K562 (cell line): Measurements from ENCODE around the gene BMP6. TPM values are rescaled to one million over a fixed set of nuclear protein-coding genes. Genes with fewer than 3 reads are reported as not detected.

Source experiments
- ATAC-seq: fragments of 200-7000 bp; cut with Tn5 transposase; 3 replicates; pipeline ENCODE4 v1.9.1; 2020; ENCODE audit warnings: moderate library complexity
- BruUV-seq: library from RNA; stranded (reverse); fragments of 400-500 nt; replicated peaks from 2 replicates; lab custom pipeline; 2021; lab: Mats Ljungman, UMichigan
- CTCF ChIA-PET: fragments of 300-600 bp; formaldehyde crosslinking; extraction: SDS; loops from one replicate; lab custom pipeline; 2021; ENCODE audit warnings: low intra/inter-chr PET ratio; lab: Yijun Ruan, JAX
- POLR2A ChIA-PET: fragments of 300-600, 350-650 bp; sonication (Branson Sonifier 250); formaldehyde crosslinking; extraction: SDS; loops from one replicate; lab custom pipeline; 2021; ENCODE audit warnings: antibody characterized with exemption, inconsistent platforms; lab: Yijun Ruan, JAX
- DNase-seq, 4 experiments: peaks; one replicate each; pipeline versions ENCODE4 v3.0.0 to v3.0.0-alpha.2; 2011 to 2018; ENCODE audit warnings: low spot score in 3 of 4, mixed read lengths in 3 of 4; ENCODE audit errors: extremely low read depth in 1 of 4
- FAIRE-seq: peaks from 2 replicates; lab custom pipeline; 2011; peaks lifted over from hg19 to GRCh38; lab: Jason Lieb, UNC
- H2AFZ ChIP-seq: 2 replicates; pipeline ENCODE4 v1.6.0; 2011; ENCODE audit warnings: low read depth, low read length, control low read depth, inconsistent platforms
- H3K27ac ChIP-seq: fragments of 200-600 bp; 3 replicates; pipeline ENCODE4 v1.8.0; 2011; ENCODE audit warnings: low read depth, mild to moderate bottlenecking, control low read depth, inconsistent platforms, low read length, moderate library complexity, mixed read lengths; ENCODE audit errors: extremely low read depth
- H3K27me3 ChIP-seq, 2 experiments: fragments of 300-600 bp in 1 of 2; 2 replicates in 1 of 2; 3 replicates in 1 of 2; pipeline versions ENCODE4 v1.6.0 to v1.8.0; 2011; ENCODE audit warnings: inconsistent platforms in 2 of 2, low read length in 2 of 2, mild to moderate bottlenecking in 1 of 2, mixed read lengths in 1 of 2, moderate library complexity in 1 of 2; ENCODE audit not compliant: control insufficient read depth in 2 of 2, insufficient read depth in 2 of 2
- H3K36me3 ChIP-seq: fragments of 300-600 bp; 3 replicates; pipeline ENCODE4 v1.8.0; 2011; ENCODE audit warnings: mild to moderate bottlenecking, low read length, inconsistent platforms; ENCODE audit not compliant: control insufficient read depth, insufficient read depth
- H3K4me1 ChIP-seq, 2 experiments: fragments of 200-600 bp in 1 of 2; replicated peaks in 1 of 2; 2 replicates in 1 of 2; 3 replicates in 1 of 2; pipeline versions ENCODE4 v1.5.1 to v1.8.0; 2011; ENCODE audit warnings: inconsistent platforms in 2 of 2, low read length in 2 of 2, mild to moderate bottlenecking in 1 of 2, mixed read lengths in 1 of 2, moderate library complexity in 1 of 2; ENCODE audit not compliant: control insufficient read depth in 2 of 2, insufficient read depth in 2 of 2
- H3K4me2 ChIP-seq: 2 replicates; pipeline ENCODE4 v1.6.1; 2011; ENCODE audit warnings: low read length, control low read depth, inconsistent platforms, mixed read lengths; ENCODE audit not compliant: insufficient read depth
- H3K4me3 ChIP-seq: fragments of 200-600 bp; sonication (generic), shearing (Covaris generic); 2 replicates; pipeline ENCODE4 v1.5.1; 2016; ENCODE audit warnings: control low read depth, inconsistent platforms
- H3K79me2 ChIP-seq: fragments of 200-600 bp; 3 replicates; pipeline ENCODE4 v1.8.0; 2011; ENCODE audit warnings: low read length, inconsistent platforms; ENCODE audit not compliant: control insufficient read depth, insufficient read depth
- H3K9ac ChIP-seq, 2 experiments: 2 replicates each; pipeline versions ENCODE4 v1.6.0 to v1.6.1; 2011; ENCODE audit warnings: low read depth in 2 of 2, low read length in 2 of 2, control low read depth in 1 of 2, inconsistent platforms in 1 of 2, mild to moderate bottlenecking in 1 of 2, mixed read lengths in 1 of 2; ENCODE audit not compliant: insufficient read depth in 1 of 2
- H3K9me1 ChIP-seq: one replicate; pipeline ENCODE4 v1.6.0; 2011; ENCODE audit warnings: inconsistent platforms, mild to moderate bottlenecking, low read length, moderate library complexity; ENCODE audit not compliant: control insufficient read depth, insufficient read depth
- H3K9me3 ChIP-seq: replicated peaks from 2 replicates; pipeline ENCODE4 v1.5.1; 2011; ENCODE audit warnings: low read depth, low read length, inconsistent platforms; ENCODE audit not compliant: control insufficient read depth, insufficient read depth
- H4K20me1 ChIP-seq: replicated peaks from 2 replicates; pipeline ENCODE4 v1.6.1; 2011; ENCODE audit warnings: low read length, inconsistent platforms, mixed read lengths; ENCODE audit not compliant: control insufficient read depth, insufficient read depth
- BCLAF1 ChIP-seq, 2 experiments: fragments of 450-650 bp in 1 of 2; IDR thresholded peaks; 2 replicates each; pipeline ENCODE4 v1.6.1; 2011 to 2017; ENCODE audit warnings: low read depth in 2 of 2, antibody characterized with exemption in 1 of 2, borderline replicate concordance in 1 of 2, low read length in 1 of 2, mild to moderate bottlenecking in 1 of 2, mixed read lengths in 1 of 2; ENCODE audit not compliant: control insufficient read depth in 1 of 2
- COPS2 ChIP-seq: fragments of 450-650 bp; conservative IDR thresholded peaks from 2 replicates; pipeline ENCODE4 v1.6.1; 2016; ENCODE audit warnings: mild to moderate bottlenecking, moderate library complexity
- FOS ChIP-seq: IDR thresholded peaks from 3 replicates; pipeline ENCODE4 v1.6.1; 2011; ENCODE audit not compliant: insufficient read length; ENCODE audit errors: extremely low read depth
- GTF2B ChIP-seq: IDR thresholded peaks from 2 replicates; pipeline ENCODE4 v1.6.1; 2011; ENCODE audit not compliant: insufficient read length; ENCODE audit errors: extremely low read depth
- KLF13 ChIP-seq: fragments of 450-650 bp; IDR thresholded peaks from 2 replicates; pipeline ENCODE4 v1.6.1; 2016; ENCODE audit warnings: missing genetic modification characterization, low read depth, mild to moderate bottlenecking, missing compliant biosample characterization, moderate library complexity, borderline replicate concordance
- MXD1 ChIP-seq: fragments of 250-450 bp; sonication (Bioruptor Pico); IDR thresholded peaks from 2 replicates; pipeline ENCODE4 v1.8.0; 2021; ENCODE audit warnings: borderline replicate concordance, mild to moderate bottlenecking, moderate library complexity; ENCODE audit not compliant: poor library complexity, severe bottlenecking
- PML ChIP-seq: IDR thresholded peaks from 2 replicates; pipeline ENCODE4 v1.6.1; 2012; ENCODE audit warnings: low read length, inconsistent platforms
- SMARCC2 ChIP-seq: fragments of 450-650 bp; IDR thresholded peaks from 2 replicates; pipeline ENCODE4 v1.6.1; 2017; ENCODE audit warnings: antibody characterized with exemption, moderate library complexity, mild to moderate bottlenecking, low read depth
- SUPT5H ChIP-seq: fragments of 450-650 bp; IDR thresholded peaks from 2 replicates; pipeline ENCODE4 v1.6.1; 2016
- USF1 ChIP-seq: sonication (generic); formaldehyde crosslinking; IDR thresholded peaks from 2 replicates; pipeline ENCODE4 v1.9.0; 2022; ENCODE audit warnings: mild to moderate bottlenecking, missing genetic modification reagents
- ZBTB17 ChIP-seq: fragments of 450-650 bp; formaldehyde crosslinking; IDR thresholded peaks from 2 replicates; pipeline ENCODE4 v1.4.0; 2020; ENCODE audit warnings: mild to moderate bottlenecking
- ZBTB8A ChIP-seq: fragments of 450-650 bp; IDR thresholded peaks from 2 replicates; pipeline ENCODE4 v1.6.1; 2018; ENCODE audit warnings: mild to moderate bottlenecking, moderate library complexity; ENCODE audit not compliant: partially characterized antibody
- WGBS: fragments of 100-300 bp; shearing (Covaris generic); methylation state at CpG from one replicate; pipeline ENCODE4 v1.1.6; 2016; ENCODE audit warnings: low coverage, mixed read lengths; ENCODE audit not compliant: insufficient coverage; ENCODE audit errors: missing lambda C conversion rate; 5-methylcytosine and 5-hydroxymethylcytosine counted together
- in situ Hi-C: fragments of 300-500 bp; cut with MboI; formaldehyde crosslinking; loops from 4 replicates; pipeline ENCODE4 v1.15.0; 2018; ENCODE audit warnings: inconsistent platforms, mixed read lengths
- intact Hi-C: fragments of 100-400 bp; cut with micrococcal nuclease; formaldehyde crosslinking; loops from 2 replicates; pipeline ENCODE4 v1.14.2; 2022
- polyA plus RNA-seq, 8 experiments: library from polyadenylated mRNA; depleted of rRNA in 4 of 8; stranded (reverse) in 5 of 8; unstranded in 3 of 8; fragments of >200 nt; fragmentation: Nextera tagmentation in 2 of 8; fragmentation: Illumina TruSeq in 1 of 8; extraction: Ambion mirVana in 2 of 8; extraction: Trizol in 1 of 8; gene quantifications; 2 replicates each; pipeline versions ENCODE4 v1.2.1 to v1.2.3, GENCODE V29; 2011 to 2014; ENCODE audit warnings: inconsistent platforms in 1 of 8, missing spikeins in 1 of 8
- total RNA-seq, 7 experiments: library from RNA; depleted of rRNA in 6 of 7; stranded (reverse); fragments of >200 nt in 6 of 7; fragmentation: Illumina TruSeq in 2 of 7; extraction: Trizol in 2 of 7; gene quantifications; 2 replicates each; pipeline versions ENCODE4 v1.2.1 to v1.2.3, GENCODE V29; 2011 to 2021; ENCODE audit warnings: low replicate concordance in 1 of 7
- TF ChIP-seq, protein P1 (sequence below): fragments of 250-450 bp; sonication (Bioruptor Pico); IDR thresholded peaks from 2 replicates; pipeline ENCODE4 v1.8.0; 2021; ENCODE audit warnings: moderate library complexity, mild to moderate bottlenecking, inconsistent platforms

Gene BMP6
- total and polyA plus RNA-seq, 9 of the 15 experiments (the other 6 are each of a cell fraction or from before 2014, with no cell fraction given), result 0.01 to 0.13 (median 0.06) TPM; not detected in 3

GRCh38 chr6:7723554-7723953 is 2.3 kb upstream of the BMP6 start:
- in situ Hi-C loops, result no loop called here
- 7% methylated on average over 6 of the region's 6 CpGs for WGBS
- no peak for DNase-seq
- intact Hi-C loops, result loop anchor here (2.0 to 5.0 kb wide), 4 partner anchors 89 to 494 kb away; partner anchors contain the start of gene BLOC1S5
- H3K9me3 ChIP-seq, result no peaks in the 10 kb centered on the region
- no peaks in the 10 kb centered on the region for H3K79me2 ChIP-seq
- peak; percentile 58 for FAIRE-seq
- peaks cover 32 to 40% of the 10 kb centered on the region in 2 experiments for H3K27me3 ChIP-seq
- no peak overlapping the region for H3K27ac ChIP-seq
- no peak overlapping the region for H2AFZ ChIP-seq
- H4K20me1 ChIP-seq, result peaks cover 9% of the 10 kb centered on the region
- no peak overlapping the region for H3K4me2 ChIP-seq
- POLR2A ChIA-PET, result interaction anchor here (0.6 to 1.4 kb wide), 3 partner anchors 26 to 482 kb away, joined by 3 to 4 read pairs (median 4); no protein-coding TSS in a partner anchor
- no peak overlapping the region for H3K9ac ChIP-seq
- H3K4me1 ChIP-seq, result peaks cover 0 to 28% of the 10 kb centered on the region in 2 experiments; a peak in 3 of 5 replicates
- H3K36me3 ChIP-seq, result no peaks in the 10 kb centered on the region
- H3K4me3 ChIP-seq, result no peak overlapping the region
- BruUV-seq, result no TSS peak
- no peak for ATAC-seq
- no peaks in the 10 kb centered on the region for H3K9me1 ChIP-seq
- CTCF ChIA-PET, result interaction anchor here (1.3 to 3.8 kb wide), 5 partner anchors 90 to 284 kb away, joined by 3 to 21 read pairs (median 4); no protein-coding TSS in a partner anchor
- TF ChIP-seq SUPT5H (0 out of 2 replicates have a peak, but pooled peaks have one; percentile 32), ZBTB17 (no peak), USF1 (CRISPR knock-in tag) (no peak), ZBTB8A (no peak), FOS (no peak), GTF2B (peak; percentile 79), COPS2 (no peak), SMARCC2 (no peak), KLF13 (tag) (no peak), MXD1 (CRISPR knock-in tag) (no peak), PML (peak; percentile 85), BCLAF1 (IDR thresholded peaks at IDR 0.05; ENCODE audit: borderline replicate concordance in 1 of 2, control insufficient read depth in 1 of 2, low read depth in 2 of 2, low read length in 1 of 2) (peak in 1 of 2 experiments; percentile 77; a peak in 1 of 4 replicates)
- TF ChIP-seq, protein P1, sequence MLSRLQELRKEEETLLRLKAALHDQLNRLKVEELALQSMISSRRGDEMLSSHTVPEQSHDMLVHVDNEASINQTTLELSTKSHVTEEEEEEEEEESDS (CRISPR knock-in tag), result 0 out of 2 replicates have a peak, but pooled peaks have one; percentile 7
